Mesothelial cell of epicardium (in vitro differentiated cells): ENCODE measurements around the gene IFT25. TPM values are rescaled to one million over a fixed set of nuclear protein-coding genes. Genes with fewer than 3 reads are reported as not detected.

Source experiments
- DNase-seq, 2 experiments: peaks; one replicate each; pipeline ENCODE4 v3.0.0; 2021; ENCODE audit warnings: low spot score in 2 of 2; ENCODE audit not compliant: unreplicated experiment in 2 of 2
- H3K27ac Mint-ChIP-seq: 2 replicates; pipeline ENCODE4 v1.8.0; 2021; ENCODE audit warnings: mixed read lengths
- H3K27me3 Mint-ChIP-seq: 2 replicates; pipeline ENCODE4 v1.8.0; 2021; ENCODE audit warnings: low read depth, mixed read lengths
- H3K36me3 Mint-ChIP-seq: 2 replicates; pipeline ENCODE4 v1.8.0; 2021; ENCODE audit warnings: mixed read lengths
- H3K4me1 Mint-ChIP-seq: 2 replicates; pipeline ENCODE4 v1.8.0; 2021; ENCODE audit warnings: mixed read lengths
- H3K4me3 Mint-ChIP-seq: 2 replicates; pipeline ENCODE4 v1.8.0; 2021; ENCODE audit warnings: mild to moderate bottlenecking, moderate library complexity, mixed read lengths
- H3K9me3 Mint-ChIP-seq: 2 replicates; pipeline ENCODE4 v1.8.0; 2021; ENCODE audit warnings: mixed read lengths
- CTCF ChIP-seq: fragments of 200-600 bp; sonication (generic); IDR thresholded peaks from one replicate; pipeline ENCODE4 v1.5.0; 2021; ENCODE audit warnings: antibody characterized with exemption; ENCODE audit not compliant: unreplicated experiment
- total RNA-seq: library from RNA; stranded (reverse); gene quantifications from 3 replicates; pipeline ENCODE4 v1.2.1, GENCODE V29; 2021

IFT25 gene
- total RNA-seq, 1 donor from 2014 or later, result 36.8 TPM

GRCh38 chr1:53946252-53947171 is 1.0 kb upstream of the IFT25 start, which contains the start of gene LRRC42:
TSS of gene LRRC42 (plus strand) at chr1:53946350. CDS start at chr1:53952000, 5,650 bp downstream.
- peaks cover 54% of the 10 kb centered on the region for H3K4me1 Mint-ChIP-seq
- peak within 1 kb of the TSS; percentile 93 for H3K4me3 Mint-ChIP-seq
- TF ChIP-seq CTCF, result no peak
- H3K36me3 Mint-ChIP-seq, result peaks cover 2% of the 10 kb centered on the region
- H3K27me3 Mint-ChIP-seq, result no peaks in the 10 kb centered on the region
- DNase-seq, result no peak
- H3K9me3 Mint-ChIP-seq, result no peaks in the 10 kb centered on the region
- H3K27ac Mint-ChIP-seq, result peak within 1 kb of the TSS; percentile 96

- Mint-ChIP-seq H3K9me3 (no peaks in the 10 kb centered on the region), H3K27me3 (no peaks in the 10 kb centered on the region), H3K4me1 (peaks cover 46% of the 10 kb centered on the region), H3K36me3 (peaks cover 1% of the 10 kb centered on the region), H3K4me3 (peak overlapping the region; percentile 93), H3K27ac (peak overlapping the region; percentile 96)
- TF ChIP-seq CTCF, result no peak
- no peak for DNase-seq
Measured at GRCh38 chr1:53945183-53945432, 391 bp downstream of the IFT25 start.

- Mint-ChIP-seq H3K4me3 (peak overlapping the region; percentile 93), H3K27me3 (no peaks in the 10 kb centered on the region), H3K4me1 (peaks cover 42% of the 10 kb centered on the region), H3K9me3 (no peaks in the 10 kb centered on the region), H3K36me3 (peaks cover 2% of the 10 kb centered on the region), H3K27ac (peak overlapping the region; percentile 96)
- no peak for DNase-seq
- no peak for TF ChIP-seq CTCF
Measured at GRCh38 chr1:53944469-53945182, 873 bp downstream of the IFT25 start.

- no peak for DNase-seq
- Mint-ChIP-seq H3K4me1 (peaks cover 32% of the 10 kb centered on the region), H3K4me3 (peak overlapping the region; percentile 50), H3K9me3 (no peaks in the 10 kb centered on the region), H3K27ac (peak overlapping the region; percentile 73), H3K36me3 (peaks cover 5% of the 10 kb centered on the region), H3K27me3 (no peaks in the 10 kb centered on the region)
- TF ChIP-seq CTCF, result no peak
Measured at GRCh38 chr1:53943490-53944043, 1.9 kb downstream of the IFT25 start.

- H3K36me3 Mint-ChIP-seq, result peaks cover 8% of the 10 kb centered on the region
- H3K27me3 Mint-ChIP-seq, result no peaks in the 10 kb centered on the region
- H3K4me3 Mint-ChIP-seq, result no peak overlapping the region
- H3K4me1 Mint-ChIP-seq, result peaks cover 27% of the 10 kb centered on the region
- no peaks in the 10 kb centered on the region for H3K9me3 Mint-ChIP-seq
- H3K27ac Mint-ChIP-seq, result no peak overlapping the region
- DNase-seq, result no peak
- TF ChIP-seq CTCF, result no peak
Measured at GRCh38 chr1:53943090-53943489, 2.4 kb downstream of the IFT25 start.
